Occipital lobe (tissue), 2 donors: Measurements from ENCODE around the gene RAB21. TPM values are rescaled to one million over a fixed set of nuclear protein-coding genes. Genes with fewer than 3 reads are reported as not detected.

Source experiments
- DNase-seq: peaks from one replicate; lab custom pipeline; 2025; lab: John Stamatoyannopoulos, UW
- total RNA-seq: library from RNA; depleted of rRNA; stranded (reverse); fragments of >200 nt; gene quantifications from one replicate; pipeline ENCODE4 v1.2.3, GENCODE V29; 2014

RAB21 gene, protein sequence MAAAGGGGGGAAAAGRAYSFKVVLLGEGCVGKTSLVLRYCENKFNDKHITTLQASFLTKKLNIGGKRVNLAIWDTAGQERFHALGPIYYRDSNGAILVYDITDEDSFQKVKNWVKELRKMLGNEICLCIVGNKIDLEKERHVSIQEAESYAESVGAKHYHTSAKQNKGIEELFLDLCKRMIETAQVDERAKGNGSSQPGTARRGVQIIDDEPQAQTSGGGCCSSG
- 17.6 TPM for total RNA-seq

DNA sequence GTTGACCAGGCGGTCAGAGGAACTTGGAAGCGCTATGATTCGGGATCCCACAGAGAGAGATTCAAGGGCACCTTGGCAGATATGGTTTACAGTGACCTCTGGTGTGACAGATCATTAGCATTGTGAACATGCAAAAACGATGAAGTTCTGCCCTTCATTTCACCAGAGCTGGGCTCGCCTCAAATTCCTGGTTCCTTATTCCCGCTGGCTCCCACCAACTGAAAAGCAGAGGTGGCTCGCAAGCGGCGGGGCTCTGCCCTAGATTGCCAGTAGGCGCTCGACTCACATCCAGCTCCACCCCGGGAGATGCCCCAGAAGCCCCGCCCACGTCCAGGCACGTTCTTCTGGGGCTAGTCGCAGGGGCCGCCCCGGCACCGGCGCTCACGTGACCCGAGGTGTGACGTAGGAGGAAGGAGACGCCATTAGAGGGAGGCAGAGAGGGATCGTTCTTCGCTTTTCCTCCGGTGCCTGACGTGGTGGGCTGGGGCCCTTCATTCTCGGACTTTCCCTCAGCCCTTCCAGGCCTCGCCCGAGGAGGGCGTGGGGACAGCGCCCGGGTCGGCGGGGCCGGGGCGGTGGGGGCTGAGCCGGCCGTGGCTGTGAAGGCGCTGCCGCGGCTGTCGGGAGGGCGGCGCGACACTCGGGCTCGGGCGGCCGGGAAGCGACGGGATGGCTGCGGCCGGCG lies at the start of gene RAB21:
Gene RAB21 (plus strand): TSS at position 403 of the 685 bp plus-strand sequence. CDS start 267 bp downstream, at position 670.
- DNase-seq: peak; percentile 96

DNA sequence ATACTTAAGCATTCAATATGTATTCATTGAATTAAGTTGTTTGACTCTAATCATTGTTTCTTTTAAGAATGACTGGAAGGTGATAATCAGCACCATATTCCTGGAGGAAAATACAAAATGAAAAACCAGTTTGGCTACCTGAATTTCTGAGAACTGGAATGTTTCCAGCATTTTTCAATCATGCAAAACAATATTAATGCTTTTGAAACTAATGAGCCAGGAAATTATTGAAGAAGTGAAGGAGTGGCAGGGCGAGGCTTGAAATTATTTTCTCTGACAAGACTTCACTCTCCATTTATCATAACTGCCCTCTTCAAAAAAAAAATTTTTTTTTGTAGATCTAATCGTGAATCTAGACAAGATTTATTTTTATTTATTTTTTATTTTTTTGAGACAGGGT lies 49.7 kb upstream of the RAB21 start:
- DNase-seq: no peak

DNA sequence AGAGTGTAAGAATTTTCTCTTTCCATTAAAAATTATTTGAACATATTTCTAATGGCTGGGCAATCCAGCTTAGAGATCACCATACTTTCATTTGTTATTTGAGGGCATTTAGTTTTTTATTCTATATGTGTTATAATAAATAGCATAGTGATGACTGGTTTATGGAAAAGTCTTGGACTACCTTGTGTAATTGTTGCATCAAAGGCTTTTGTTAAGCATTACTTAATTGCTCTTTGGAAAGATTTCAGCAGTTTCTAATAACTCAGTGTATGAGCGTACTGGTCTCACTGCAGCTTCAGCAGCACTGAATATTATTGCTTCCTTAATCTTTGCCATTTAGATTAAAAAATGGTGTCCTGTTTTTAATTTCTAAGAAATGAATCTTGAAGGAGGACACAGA lies 46.0 kb upstream of the RAB21 start:
- no peak for DNase-seq

DNA sequence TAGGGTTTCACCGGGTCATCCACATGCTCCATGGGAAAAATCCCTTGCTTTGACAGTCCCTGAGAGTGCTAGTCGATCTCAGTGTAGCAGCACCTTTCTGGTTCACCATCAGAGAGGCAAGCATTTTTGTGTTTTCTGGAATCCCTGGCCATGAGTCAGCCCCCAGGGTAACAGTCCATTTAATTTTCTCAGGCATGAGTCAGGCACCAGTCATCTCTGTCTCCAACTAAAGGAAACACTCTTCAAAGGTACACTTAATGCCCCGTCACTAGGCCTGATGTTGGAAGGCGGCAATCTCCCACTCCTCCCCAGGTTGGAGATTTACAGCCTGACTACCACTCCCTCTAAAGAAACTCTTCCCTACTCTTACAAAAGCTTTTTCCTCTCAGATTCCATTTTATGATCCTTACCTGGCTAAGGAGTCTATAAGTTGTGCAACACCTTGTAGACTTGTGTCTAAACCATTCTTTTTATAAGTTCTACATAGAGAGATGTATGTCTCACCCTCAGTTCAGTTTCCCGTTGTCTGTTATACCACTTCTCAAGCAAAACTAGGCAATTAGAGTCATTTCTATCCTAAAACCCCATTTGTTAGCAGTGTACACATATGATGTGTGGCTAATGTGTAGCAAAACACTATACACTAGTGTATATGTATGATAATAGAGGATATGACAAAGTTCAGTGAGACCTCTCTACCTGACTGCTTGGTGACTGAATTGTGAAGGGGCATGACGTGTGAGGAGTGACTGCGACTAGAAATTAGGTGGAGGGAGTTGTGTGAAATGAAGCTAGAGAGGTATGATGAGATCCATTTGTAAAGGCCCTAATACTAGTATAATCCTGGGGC lies 44.2 kb upstream of the RAB21 start:
- DNase-seq: no peak

DNA sequence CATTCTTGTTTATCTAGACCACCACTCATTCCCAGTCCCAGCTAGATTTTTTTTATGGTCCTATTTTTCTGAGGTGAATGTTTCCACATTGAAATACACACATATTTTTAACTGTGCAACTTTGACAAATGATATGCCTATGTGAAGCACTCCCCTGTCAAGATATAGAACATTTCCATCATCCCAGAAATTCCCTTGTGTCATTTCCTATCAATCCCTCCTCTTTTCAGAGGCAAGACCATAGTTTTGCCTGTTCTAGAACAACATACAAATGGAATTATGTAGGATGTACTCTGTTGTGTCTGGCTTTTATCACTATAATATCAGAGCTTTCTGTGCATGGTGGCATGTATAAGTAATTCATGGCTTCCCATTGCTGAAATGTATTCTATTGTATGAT lies 36.1 kb upstream of the RAB21 start:
- DNase-seq: no peak

DNA sequence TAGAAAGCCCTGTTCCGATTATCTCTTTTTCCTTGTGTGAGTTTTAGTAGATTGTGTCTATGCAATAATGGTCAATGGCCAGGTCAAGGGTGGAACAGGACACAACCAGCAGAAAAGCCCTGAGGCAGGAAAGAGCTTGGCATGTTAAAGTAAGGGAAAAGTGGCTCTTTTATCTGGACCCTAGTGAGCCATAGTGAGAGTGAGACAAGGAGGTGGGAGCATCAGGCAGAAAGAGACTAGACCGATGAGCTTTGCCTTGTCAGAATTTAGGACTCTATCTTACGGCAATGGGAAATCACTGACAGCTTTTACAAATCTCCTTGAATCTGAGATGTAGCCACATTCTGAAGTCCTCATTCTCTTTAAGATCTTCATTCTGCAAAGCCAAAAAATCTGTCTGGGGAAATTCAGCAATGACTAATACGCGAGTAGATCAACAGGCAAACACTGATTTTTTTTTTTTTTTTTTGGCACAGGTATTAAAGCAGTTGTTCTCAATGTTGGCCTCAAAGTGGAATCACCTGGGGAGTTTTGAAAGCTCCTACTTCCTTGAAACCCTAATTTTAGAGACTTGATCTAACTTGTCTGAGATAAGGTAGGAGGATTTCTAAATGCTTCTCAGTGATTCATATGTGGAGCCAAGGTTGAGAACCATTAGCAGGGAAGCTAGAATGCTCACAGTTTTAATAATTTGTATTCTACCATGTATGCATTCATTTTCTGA lies 34.9 kb upstream of the RAB21 start:
- DNase-seq: no peak

DNA sequence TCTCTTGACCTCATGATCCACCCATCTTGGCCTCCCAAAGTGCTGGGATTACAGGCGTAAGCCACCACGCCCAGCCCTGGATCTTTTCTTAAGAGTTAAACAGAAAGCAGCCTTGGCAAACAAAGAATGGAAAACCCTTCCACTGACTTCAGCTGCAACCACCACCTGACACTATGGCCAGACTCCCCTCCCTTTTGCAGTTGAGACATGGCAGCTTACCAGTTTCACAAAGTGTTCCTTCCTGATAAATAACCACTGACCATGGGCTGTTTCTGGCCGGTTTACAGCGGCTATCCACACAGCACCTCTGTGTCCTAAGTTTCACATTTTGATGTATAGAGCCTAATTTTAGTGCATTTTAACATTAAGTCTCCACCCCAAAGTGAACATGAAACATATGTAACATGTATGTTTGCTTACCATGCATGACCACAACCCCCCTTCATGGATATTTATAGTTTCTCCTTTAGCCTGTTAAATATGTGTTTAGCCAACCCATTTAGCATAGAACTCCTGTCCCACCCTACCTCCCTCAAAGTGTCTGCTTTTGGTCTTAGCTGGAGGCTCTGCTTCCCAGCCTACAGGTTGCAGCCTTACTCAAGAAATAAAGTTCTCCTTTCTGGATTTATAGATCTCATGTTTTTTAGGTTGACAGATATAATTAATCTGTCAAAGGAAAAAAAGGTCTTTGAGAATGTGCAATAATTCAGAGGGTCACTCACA lies 32.7 kb upstream of the RAB21 start:
- DNase-seq: no peak

DNA sequence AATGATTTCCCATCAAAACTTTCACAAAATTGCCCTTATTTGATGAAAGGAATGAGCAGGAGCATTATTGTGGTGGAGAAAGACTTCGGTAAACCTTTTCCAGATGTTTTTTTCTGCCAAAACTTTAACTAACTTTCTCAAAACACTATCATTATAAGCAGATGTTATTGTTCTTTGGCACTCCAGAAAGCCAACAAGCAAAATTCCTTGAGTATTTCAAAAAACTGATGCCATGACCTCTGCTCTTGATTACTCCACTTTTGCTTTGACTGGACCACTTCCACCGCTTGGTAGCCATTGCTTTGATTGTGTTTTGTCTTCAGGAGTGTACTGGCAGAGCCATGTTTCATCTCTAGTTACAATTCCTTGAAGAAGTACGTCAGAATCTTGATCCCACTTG lies 29.7 kb upstream of the RAB21 start:
- DNase-seq: no peak

DNA sequence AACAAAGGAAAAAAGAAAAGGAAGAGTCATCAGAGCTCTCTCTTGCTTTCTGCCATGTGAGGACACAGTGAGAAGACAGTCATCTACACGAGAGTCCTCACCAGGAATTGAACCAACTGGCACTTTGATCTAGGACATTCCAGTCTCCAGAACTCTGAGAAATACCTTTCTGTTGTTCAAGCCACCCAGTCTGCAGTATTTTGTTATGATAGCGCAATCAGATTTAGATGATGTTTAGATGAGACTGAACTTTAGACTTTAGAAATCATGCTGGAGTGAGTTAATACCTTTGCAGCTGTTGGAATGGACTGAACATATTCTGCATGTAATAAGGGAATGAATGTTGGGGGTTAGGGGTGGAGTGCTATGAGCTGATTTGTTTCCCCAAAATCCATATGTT lies 28.1 kb upstream of the RAB21 start:
- no peak for DNase-seq

DNA sequence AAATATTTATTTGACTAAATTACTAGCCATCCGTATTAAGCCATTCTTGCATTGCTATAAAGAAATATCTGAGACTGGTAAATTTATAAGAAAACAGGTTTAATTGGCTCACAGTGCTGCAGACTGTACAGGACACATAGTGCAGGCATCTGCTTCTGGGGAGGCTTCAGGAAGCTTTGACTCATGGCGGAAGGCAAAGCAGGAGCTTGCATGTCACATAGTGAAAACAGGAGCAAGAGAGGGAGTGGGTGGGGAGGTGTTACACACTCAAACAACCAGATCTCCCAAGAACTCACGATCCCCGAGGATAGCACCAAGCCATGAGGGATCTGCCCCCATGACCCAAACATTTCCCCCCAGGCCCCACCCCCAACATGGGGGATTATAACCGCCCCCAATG lies 26.7 kb upstream of the RAB21 start:
- no peak for DNase-seq

DNA sequence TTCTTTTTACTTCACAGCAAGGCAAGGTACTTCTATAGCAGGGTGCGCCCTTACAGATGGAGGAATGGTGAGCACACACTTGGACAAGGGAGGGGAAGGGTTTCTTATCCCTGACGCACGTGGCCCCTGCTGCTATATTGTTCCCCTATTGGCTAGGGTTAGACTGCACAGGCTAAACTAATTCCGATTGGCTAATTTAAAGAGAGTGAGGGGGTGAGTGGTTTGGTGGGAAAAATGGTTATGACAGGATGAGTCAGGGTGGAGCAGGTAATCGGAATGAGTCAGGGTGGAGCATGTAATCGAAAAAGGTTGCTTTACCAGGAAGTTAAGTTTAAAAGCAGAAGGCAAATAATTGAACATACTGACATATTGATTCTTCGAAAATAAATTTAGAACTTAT lies 23.7 kb upstream of the RAB21 start:
- no peak for DNase-seq

DNA sequence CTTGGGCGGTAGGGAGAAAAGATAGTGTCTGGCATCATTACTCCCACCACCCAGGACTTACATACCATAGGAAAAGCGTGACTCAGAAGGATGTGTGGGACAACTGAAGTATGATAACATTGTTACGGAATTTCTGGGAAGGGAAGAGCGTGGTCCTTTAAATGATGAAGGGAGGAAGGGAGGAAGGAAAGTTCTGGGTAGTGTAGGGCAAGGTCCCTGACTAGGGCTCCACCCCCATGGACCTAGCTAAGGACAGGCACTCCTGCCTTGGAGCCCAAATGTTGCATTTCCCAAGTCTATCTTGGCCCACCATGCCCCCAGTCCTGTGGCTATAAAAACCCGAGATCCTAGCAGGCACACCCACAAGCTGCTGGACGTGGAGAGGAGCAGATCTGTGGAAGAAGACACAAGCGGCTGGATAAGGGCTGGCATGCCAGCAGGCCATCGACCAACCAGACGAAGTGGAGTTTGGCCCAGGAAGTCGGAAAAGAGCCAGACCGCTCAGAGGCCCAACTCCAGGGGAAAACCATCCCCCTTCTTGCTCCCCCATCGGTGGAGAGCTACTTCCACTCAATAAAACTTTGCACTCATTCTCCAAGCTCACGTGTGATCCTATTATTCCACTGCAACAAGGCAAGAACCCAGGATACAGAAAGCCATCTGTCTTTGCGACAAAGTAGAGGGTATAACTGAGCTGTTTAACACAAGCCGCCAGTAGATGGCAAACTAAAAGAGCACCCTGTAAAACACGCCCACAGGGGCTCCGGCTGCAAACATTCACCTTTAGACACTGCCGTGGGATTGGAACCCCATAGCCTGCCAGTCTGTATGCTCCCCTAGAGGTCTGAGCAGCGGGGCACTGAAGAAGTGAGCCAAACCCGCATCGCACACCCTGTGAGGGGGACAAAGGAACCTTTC lies 23.0 kb upstream of the RAB21 start:
- no peak for DNase-seq

DNA sequence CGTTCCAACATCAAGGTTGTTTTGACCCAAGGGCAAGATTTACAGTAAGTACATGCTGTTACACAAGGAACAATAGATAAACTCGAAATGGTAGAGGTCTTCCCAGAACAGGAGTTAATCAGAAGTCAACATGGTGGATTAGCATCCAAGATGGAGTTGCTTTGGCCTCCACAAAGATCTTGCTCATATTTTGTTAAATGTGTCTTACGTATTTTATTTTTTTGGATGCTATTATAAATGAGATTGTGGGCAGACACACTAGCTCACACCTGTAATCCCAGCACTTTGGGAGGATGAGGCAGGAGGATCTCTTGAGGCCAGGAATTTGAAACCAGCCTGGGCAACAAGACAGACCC lies 22.3 kb upstream of the RAB21 start:
- DNase-seq: no peak

DNA sequence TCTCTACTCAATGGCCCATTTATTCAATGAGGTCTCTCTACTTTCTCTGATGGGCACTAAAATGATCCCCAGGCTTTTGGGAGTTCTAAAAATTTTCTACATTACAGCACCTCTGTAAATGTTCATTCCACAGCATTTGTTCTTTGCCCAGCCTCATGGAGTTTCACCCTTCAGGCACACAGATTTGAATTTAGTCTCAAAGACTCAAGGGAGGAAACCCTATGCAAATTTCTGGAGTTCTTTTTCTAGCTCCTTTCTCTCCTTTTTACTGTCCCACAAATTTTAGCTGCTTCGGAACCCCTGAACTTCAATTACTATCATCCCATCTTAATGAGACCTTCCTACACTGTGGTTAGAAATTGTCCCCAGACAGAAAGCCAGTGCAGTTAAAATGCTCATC lies 17.5 kb upstream of the RAB21 start:
- no peak for DNase-seq

DNA sequence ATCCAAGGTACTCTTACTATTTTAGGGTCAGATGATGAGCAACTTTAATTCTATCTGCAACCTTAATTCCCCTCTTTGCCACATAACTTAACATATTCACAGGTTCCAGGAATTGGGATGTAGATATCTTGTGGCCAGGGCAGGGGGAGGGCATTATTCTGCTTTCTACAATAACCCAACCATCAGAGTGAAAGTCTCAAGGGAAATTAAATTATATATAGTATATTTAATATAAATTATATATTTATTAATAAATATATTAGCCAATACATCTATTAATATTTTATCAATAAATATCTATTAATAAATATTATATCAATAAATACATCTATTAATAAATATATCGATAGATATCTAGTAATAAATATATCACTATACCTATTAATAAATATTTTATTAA lies 11.7 kb upstream of the RAB21 start:
- DNase-seq: no peak

DNA sequence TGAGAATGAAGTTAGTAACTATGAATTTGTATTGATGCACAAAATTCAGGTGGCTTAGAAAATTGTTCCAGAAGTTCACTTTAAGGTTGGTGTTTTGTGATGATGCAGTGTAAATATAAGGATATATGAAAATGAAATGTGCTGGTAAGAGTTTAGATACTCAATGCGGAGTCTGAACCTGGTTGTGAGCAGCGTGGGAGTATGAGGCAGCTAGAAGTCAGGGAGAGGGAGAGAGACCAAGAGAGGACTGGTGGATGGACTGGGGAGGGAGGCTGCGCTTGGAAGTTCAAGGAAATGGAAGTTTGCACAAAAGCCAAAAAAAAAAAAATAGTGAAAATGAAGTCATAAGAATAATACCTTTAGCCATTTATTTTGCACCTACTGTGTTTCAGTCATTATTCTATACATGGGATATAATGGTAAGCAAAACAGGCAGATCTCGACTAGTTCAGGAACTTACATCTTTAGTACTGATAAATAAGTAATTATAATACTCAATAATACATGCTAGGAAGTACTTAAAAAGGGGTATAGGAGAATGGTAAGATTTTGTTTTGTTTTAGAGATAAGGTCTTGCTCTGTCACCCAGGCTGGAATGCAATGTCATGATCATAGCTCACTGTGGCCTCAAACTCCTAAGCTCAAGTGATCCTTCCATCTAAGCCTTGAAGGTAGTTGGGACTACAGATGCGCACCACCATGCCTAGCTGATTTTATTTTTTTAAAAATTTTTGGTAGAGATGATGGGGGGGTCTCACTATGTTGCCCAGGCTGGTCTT lies 10.0 kb upstream of the RAB21 start:
- DNase-seq: no peak

DNA sequence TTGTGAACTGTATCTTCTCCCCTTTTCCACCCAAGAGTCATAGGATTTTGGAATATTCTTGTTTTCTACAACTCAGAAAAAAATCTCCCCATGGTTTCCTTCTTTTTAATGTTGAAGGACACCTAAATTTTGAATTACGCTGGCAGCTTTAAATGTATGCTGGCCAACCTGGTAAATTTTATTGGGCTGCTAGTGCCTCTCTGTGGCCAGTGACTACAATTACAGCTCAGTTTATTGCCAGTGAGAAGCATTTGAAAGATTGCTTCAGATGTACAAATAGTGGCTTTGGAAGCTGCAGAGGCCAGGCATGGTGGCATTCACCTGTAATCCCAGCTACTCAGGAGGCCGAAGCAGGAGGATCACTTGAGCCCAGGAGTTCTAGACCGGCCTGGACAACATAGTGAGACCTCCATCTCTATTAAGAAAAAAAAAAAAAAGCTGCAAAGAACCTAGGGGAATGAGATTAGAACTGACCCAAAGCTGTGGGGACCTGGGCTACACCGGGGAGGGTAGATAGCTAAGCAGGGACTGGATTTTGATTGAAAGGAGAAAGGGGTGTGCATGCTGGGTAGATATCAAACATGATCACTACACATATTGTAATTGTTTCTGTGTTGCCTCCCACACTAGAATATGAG lies 7.6 kb upstream of the RAB21 start:
- DNase-seq: peak; percentile 4

DNA sequence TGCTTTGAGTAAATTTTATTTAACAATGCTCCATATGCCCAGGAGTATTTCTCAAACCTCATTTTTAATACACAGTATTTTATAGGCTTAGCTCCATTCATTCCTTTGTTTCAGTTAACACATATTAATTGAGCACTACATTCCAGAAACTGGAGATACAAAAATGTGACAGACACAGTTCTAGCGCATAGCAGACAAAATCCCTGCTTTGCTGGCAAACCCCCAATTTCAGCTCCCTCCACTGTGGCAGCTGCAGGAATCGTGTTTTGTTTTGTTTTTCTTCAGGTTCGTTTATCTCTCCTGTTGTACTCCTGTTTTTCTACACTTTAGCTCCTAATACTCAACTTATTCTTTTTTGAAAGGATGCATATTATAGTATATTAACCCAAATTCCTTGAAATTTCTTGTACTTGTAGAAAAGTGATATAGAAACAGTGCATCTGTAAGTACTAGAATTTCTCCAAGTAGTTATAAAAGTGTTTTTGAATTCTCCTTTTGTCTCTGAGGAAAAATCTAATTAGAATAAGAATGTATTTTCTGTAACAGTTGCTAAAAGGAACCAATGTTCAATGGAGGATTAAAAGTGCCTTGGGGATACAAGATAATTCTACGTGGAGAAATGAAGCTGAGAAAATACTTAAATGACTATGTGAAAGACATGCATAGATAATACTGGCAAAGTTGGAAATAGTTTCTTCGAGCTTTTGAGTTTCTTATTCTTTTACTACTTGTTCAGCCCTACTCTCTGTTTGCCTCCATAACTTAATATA lies 6.4 kb upstream of the RAB21 start:
- DNase-seq: no peak
